GM20000 (cell line): Measurements from ENCODE around the gene HINT2.
A peak's percentile ranks its signal among the peaks of the same experiment; 100 is the strongest.

Experiments used
- DNase-seq: peaks from one replicate; pipeline ENCODE4 v3.0.0; 2012; ENCODE audit warnings: low spot score
- CTCF ChIP-seq: IDR thresholded peaks from 2 replicates; pipeline ENCODE4 v1.5.1; 2012; ENCODE audit warnings: mild to moderate bottlenecking, control low read depth; ENCODE audit errors: extremely low read depth, missing control alignments

The HINT2 gene

GRCh38 chr9:35856882-35857281 is 42.0 kb upstream of the HINT2 start:
- no peak for TF ChIP-seq CTCF
- no peak for DNase-seq

GRCh38 chr9:35856206-35856605 is 41.4 kb upstream of the HINT2 start:
- DNase-seq = no peak
- TF ChIP-seq CTCF = no peak

- TF ChIP-seq CTCF = no peak
- DNase-seq = no peak
Observed at GRCh38 chr9:35854091-35854762, 39.4 kb upstream of the HINT2 start.

- TF ChIP-seq CTCF = no peak
Observed at GRCh38 chr9:35852876-35853865, 38.3 kb upstream of the HINT2 start.

GRCh38 chr9:35852267-35852815 is 37.5 kb upstream of the HINT2 start:
- DNase-seq = no peak
- no peak for TF ChIP-seq CTCF

More at GRCh38 chr9:35852876-35853865, 38.3 kb upstream of the HINT2 start:
- no peak for DNase-seq

- TF ChIP-seq CTCF = no peak
- peak; percentile 85 for DNase-seq
Observed at GRCh38 chr9:35847792-35848572, 33.1 kb upstream of the HINT2 start.
